HG03558 (cell line): Measurements from ENCODE around the gene OR2AJ1.

Experiments used
- ATAC-seq: cut with Tn5 transposase; IDR thresholded peaks from one replicate; pipeline ENCODE4 v1.9.1; 2021; ENCODE audit warnings: moderate number of reproducible peaks; ENCODE audit not compliant: unreplicated experiment; ENCODE audit errors: extremely low read depth

Gene OR2AJ1

GRCh38 chr1:247953408-247953807 lies 28.7 kb downstream of the OR2AJ1 start:
- ATAC-seq: no peak

GRCh38 chr1:247961791-247962190 lies 37.1 kb downstream of the OR2AJ1 start:
- no peak for ATAC-seq

GRCh38 chr1:247962911-247963588 lies 38.4 kb downstream of the OR2AJ1 start:
- ATAC-seq: no peak

- ATAC-seq: no peak
These were observed 40.2 kb downstream of the OR2AJ1 start, which contains the start of gene OR2AK2 for GRCh38 chr1:247964933-247965332. Gene OR2AK2, plus strand, starts transcription at chr1:247965233. Its CDS starts 144 bp downstream, at chr1:247965377.

GRCh38 chr1:247966532-247967204 lies 42.0 kb downstream of the OR2AJ1 start:
- ATAC-seq: peak; percentile 44
